IMR-90 (cell line): Measurements from ENCODE around the gene FTCDNL1. TPM values are rescaled to one million over a fixed set of nuclear protein-coding genes. Genes with fewer than 3 reads are reported as not detected.

ENCODE experiments used
- ATAC-seq: fragments of 200-7000 bp; cut with Tn5 transposase; 2 replicates; pipeline ENCODE4 v1.9.1; 2020; ENCODE audit warnings: low read depth, mild to moderate bottlenecking, moderate library complexity
- BruUV-seq: library from RNA; stranded (reverse); fragments of 400-500 nt; replicated peaks from 2 replicates; lab custom pipeline; 2021; lab: Mats Ljungman, UMichigan
- CTCF ChIA-PET: fragments of 300-600 bp; formaldehyde crosslinking; extraction: SDS; loops from one replicate; lab custom pipeline; 2021; ENCODE audit warnings: antibody characterized with exemption; lab: Yijun Ruan, JAX
- POLR2A ChIA-PET: fragments of 300-600 bp; sonication (Branson Sonifier 250); formaldehyde crosslinking; loops from one replicate; lab custom pipeline; 2022; ENCODE audit warnings: antibody characterized with exemption; ENCODE audit not compliant: unreplicated experiment; lab: Charles Lee
- DNase-seq: peaks from one replicate; pipeline ENCODE4 v3.0.0; 2013
- H2AFZ ChIP-seq: replicated peaks from 2 replicates; pipeline ENCODE3; 2013; ENCODE audit warnings: low read length, mild to moderate bottlenecking; ENCODE audit not compliant: poor library complexity
- H2AK5ac ChIP-seq: 2 replicates; pipeline ENCODE4 v1.6.1; 2013; ENCODE audit warnings: low read depth, low read length, inconsistent platforms
- H2AK9ac ChIP-seq: replicated peaks from 2 replicates; pipeline ENCODE3; 2013; ENCODE audit warnings: mild to moderate bottlenecking, low read depth, low read length, moderate library complexity; ENCODE audit not compliant: poor library complexity
- H2BK120ac ChIP-seq: 2 replicates; pipeline ENCODE4 v1.6.1; 2013; ENCODE audit warnings: low read depth, low read length, inconsistent platforms
- H2BK15ac ChIP-seq: 3 replicates; pipeline ENCODE4 v1.6.1; 2013; ENCODE audit warnings: low read depth, low read length, inconsistent platforms
- H2BK20ac ChIP-seq: 2 replicates; pipeline ENCODE4 v1.6.1; 2013; ENCODE audit warnings: low read depth, mild to moderate bottlenecking, inconsistent platforms, low read length, moderate library complexity
- H2BK5ac ChIP-seq: 2 replicates; pipeline ENCODE4 v1.6.1; 2013; ENCODE audit warnings: mild to moderate bottlenecking, low read depth, low read length, inconsistent platforms; ENCODE audit not compliant: poor library complexity, severe bottlenecking
- H3K14ac ChIP-seq: replicated peaks from 2 replicates; pipeline ENCODE4 v1.6.1; 2013; ENCODE audit warnings: low read depth, low read length, inconsistent platforms
- H3K18ac ChIP-seq: 2 replicates; pipeline ENCODE4 v1.6.1; 2013; ENCODE audit warnings: low read depth, low read length, control low read depth
- H3K23ac ChIP-seq: 2 replicates; pipeline ENCODE4 v1.6.1; 2013; ENCODE audit warnings: low read depth, low read length, inconsistent platforms
- H3K27ac ChIP-seq: 2 replicates; pipeline ENCODE4 v1.5.1; 2013; ENCODE audit warnings: mild to moderate bottlenecking, control low read depth, low read length; ENCODE audit not compliant: insufficient read depth
- H3K27me3 ChIP-seq: 2 replicates; pipeline ENCODE4 v1.6.1; 2013; ENCODE audit warnings: low read length; ENCODE audit not compliant: control insufficient read depth, insufficient read depth
- H3K36me3 ChIP-seq: 2 replicates; pipeline ENCODE4 v1.6.1; 2013; ENCODE audit warnings: low read length, mixed read lengths; ENCODE audit not compliant: control insufficient read depth, insufficient read depth
- H3K4ac ChIP-seq: 2 replicates; pipeline ENCODE4 v1.6.1; 2013; ENCODE audit warnings: low read depth, low read length, inconsistent platforms
- H3K4me1 ChIP-seq: 2 replicates; pipeline ENCODE4 v1.6.1; 2013; ENCODE audit warnings: low read length, mixed read lengths; ENCODE audit not compliant: control insufficient read depth, insufficient read depth
- H3K4me2 ChIP-seq: 2 replicates; pipeline ENCODE4 v1.6.1; 2013; ENCODE audit warnings: low read depth, mild to moderate bottlenecking, control low read depth, low read length, moderate library complexity
- H3K4me3 ChIP-seq: 2 replicates; pipeline ENCODE4 v1.5.1; 2013; ENCODE audit warnings: low read depth, mild to moderate bottlenecking, control low read depth, low read length, moderate library complexity; ENCODE audit not compliant: insufficient read depth
- H3K56ac ChIP-seq: 2 replicates; pipeline ENCODE4 v1.6.1; 2013; ENCODE audit warnings: low read length, inconsistent platforms; ENCODE audit not compliant: insufficient read depth; ENCODE audit errors: extremely low read depth
- H3K79me1 ChIP-seq, 2 experiments: 2 replicates each; pipeline ENCODE4 v1.6.1; 2013; ENCODE audit warnings: low read length in 2 of 2, inconsistent platforms in 1 of 2, low read depth in 1 of 2
- H3K9ac ChIP-seq: 2 replicates; pipeline ENCODE4 v1.6.1; 2013; ENCODE audit warnings: low read depth, low read length, control low read depth
- H3K9me1 ChIP-seq: 2 replicates; pipeline ENCODE4 v1.6.1; 2013; ENCODE audit warnings: low read length, inconsistent platforms; ENCODE audit not compliant: insufficient read depth
- H3K9me3 ChIP-seq: 2 replicates; pipeline ENCODE4 v1.6.1; 2013; ENCODE audit warnings: low read length; ENCODE audit not compliant: control insufficient read depth, insufficient read depth
- H4K20me1 ChIP-seq: 2 replicates; pipeline ENCODE4 v1.6.1; 2013; ENCODE audit warnings: low read length, inconsistent platforms; ENCODE audit not compliant: insufficient read depth
- H4K5ac ChIP-seq: 2 replicates; pipeline ENCODE4 v1.6.1; 2013; ENCODE audit warnings: mild to moderate bottlenecking, low read depth, low read length, control low read depth
- H4K8ac ChIP-seq, 2 experiments: 2 replicates each; pipeline ENCODE4 v1.6.1; 2013; ENCODE audit warnings: low read depth in 2 of 2, low read length in 2 of 2, control low read depth in 1 of 2, inconsistent platforms in 1 of 2
- H4K91ac ChIP-seq: 2 replicates; pipeline ENCODE4 v1.6.1; 2013; ENCODE audit warnings: low read depth, low read length, inconsistent platforms; ENCODE audit not compliant: insufficient read depth
- CEBPB ChIP-seq: IDR thresholded peaks from 2 replicates; pipeline ENCODE4 v1.6.1; 2012; ENCODE audit warnings: low read depth, low read length, improper control_type of control experiment
- CHD1 ChIP-seq: IDR thresholded peaks from 2 replicates; pipeline ENCODE4 v1.6.1; 2012; ENCODE audit warnings: low read depth, low read length, improper control_type of control experiment
- CTCF ChIP-seq: conservative IDR thresholded peaks from 2 replicates; pipeline ENCODE4 v1.5.1; 2012; ENCODE audit warnings: mild to moderate bottlenecking, low read depth, low read length, improper control_type of control experiment
- FOS ChIP-seq: fragments of 150-350 bp; IDR thresholded peaks from 2 replicates; pipeline ENCODE4 v1.6.1; 2016; ENCODE audit warnings: low read depth, low read length
- MAZ ChIP-seq: IDR thresholded peaks from 2 replicates; pipeline ENCODE4 v1.6.1; 2012; ENCODE audit warnings: low read depth, mild to moderate bottlenecking, low read length, improper control_type of control experiment, moderate library complexity, borderline replicate concordance
- MXI1 ChIP-seq: IDR thresholded peaks from 2 replicates; pipeline ENCODE4 v1.6.1; 2012; ENCODE audit warnings: low read depth, mild to moderate bottlenecking, low read length, moderate library complexity, borderline replicate concordance
- NFE2L2 ChIP-seq: fragments of 150-350 bp; IDR thresholded peaks from 2 replicates; pipeline ENCODE4 v1.6.1; 2016; ENCODE audit warnings: low read depth, mild to moderate bottlenecking, low read length
- POLR2A ChIP-seq: IDR thresholded peaks from 2 replicates; pipeline ENCODE4 v1.6.1; 2012; ENCODE audit warnings: mild to moderate bottlenecking, low read depth, low read length
- RAD21 ChIP-seq: IDR thresholded peaks from 2 replicates; pipeline ENCODE4 v1.6.1; 2012; ENCODE audit warnings: low read length, improper control_type of control experiment
- RCOR1 ChIP-seq: IDR thresholded peaks from 2 replicates; pipeline ENCODE4 v1.6.1; 2012; ENCODE audit warnings: mild to moderate bottlenecking, low read length, improper control_type of control experiment; ENCODE audit not compliant: insufficient replicate concordance
- RFX5 ChIP-seq: IDR thresholded peaks from 2 replicates; pipeline ENCODE4 v1.8.0; 2012; ENCODE audit warnings: low read depth, mild to moderate bottlenecking, low read length, moderate library complexity
- SMC3 ChIP-seq: fragments of 150-350 bp; IDR thresholded peaks from 2 replicates; pipeline ENCODE4 v1.6.1; 2016; ENCODE audit warnings: low read depth, mild to moderate bottlenecking, antibody characterized with exemption, low read length, moderate library complexity
- USF2 ChIP-seq: fragments of 150-350 bp; IDR thresholded peaks from 2 replicates; pipeline ENCODE4 v1.6.1; 2017; ENCODE audit warnings: mild to moderate bottlenecking, antibody characterized with exemption, low read length, low read depth
- WGBS, 2 experiments: methylation state at CpG; one replicate each; pipeline versions ENCODE4 v1.1.5 to v1.1.7; 2013; ENCODE audit warnings: missing lambda C conversion rate in 2 of 2; ENCODE audit not compliant: insufficient read length in 1 of 2; ENCODE audit errors: extremely low coverage in 2 of 2; 5-methylcytosine and 5-hydroxymethylcytosine counted together
- dilution Hi-C: fragments of 300-500 bp; cut with HindIII; formaldehyde crosslinking; loops from one replicate; pipeline ENCODE4 v1.14.3; 2018; ENCODE audit warnings: low sequenced_read_pairs; ENCODE audit not compliant: unreplicated experiment
- in situ Hi-C: fragments of 300-500 bp; cut with MboI; formaldehyde crosslinking; loops from 3 replicates; pipeline ENCODE4 v1.14.3; 2019; ENCODE audit warnings: low sequenced_read_pairs, inconsistent platforms, mixed read lengths
- intact Hi-C: fragments of 100-400 bp; cut with micrococcal nuclease; formaldehyde crosslinking; loops from 2 replicates; pipeline ENCODE4 v1.10.0; 2022
- polyA plus RNA-seq, 3 experiments: library from polyadenylated mRNA; depleted of rRNA; stranded (reverse); fragments of >200 nt; gene quantifications; 2 replicates each; pipeline ENCODE4 v1.2.3, GENCODE V29; 2012; ENCODE audit warnings: low replicate concordance in 1 of 3
- total RNA-seq: library from RNA; depleted of rRNA; stranded (reverse); fragments of >200 nt; gene quantifications from 2 replicates; pipeline ENCODE4 v1.2.3, GENCODE V29; 2012
- TF ChIP-seq, protein P1 (sequence below): fragments of 150-350 bp; IDR thresholded peaks from 2 replicates; pipeline ENCODE4 v1.6.1; 2016; ENCODE audit warnings: low read depth, mild to moderate bottlenecking, low read length, moderate library complexity, borderline replicate concordance

Gene FTCDNL1
- total and polyA plus RNA-seq, 2 of the 4 experiments (the other 2 are of a cell fraction): 0.18 to 0.21 TPM

GRCh38 chr2:199810422-199811171, 40.4 kb downstream of the FTCDNL1 start:
- H3K4me2 ChIP-seq: peak overlapping the region; percentile 70
- intact Hi-C loops: no loop called here
- 31% methylated on average over 2 of the region's 7 CpGs; no CpG with 5 or more reads in 1 of the 2 experiments for WGBS, 2 experiments
- H3K9me1 ChIP-seq: no peaks in the 10 kb centered on the region; the same call in 1 of the 2 replicates
- in situ Hi-C loops: no loop called here
- H3K36me3 ChIP-seq: no peaks in the 10 kb centered on the region
- CTCF ChIA-PET: interaction anchor here (1.6 kb wide), 1 partner anchor 18 kb away, joined by 3 read pairs; no protein-coding TSS in a partner anchor
- no peak overlapping the region for H3K14ac ChIP-seq
- no TSS peak for BruUV-seq
- dilution Hi-C loops: no loop called here
- H2AFZ ChIP-seq: no peak overlapping the region
- peak overlapping the region; percentile 5; the same call in 1 of the 2 replicates for H4K5ac ChIP-seq
- peak overlapping the region in 1 of 2 experiments; percentile 19; a peak in 1 of 4 replicates for H4K8ac ChIP-seq
- peaks cover 13% of the 10 kb centered on the region; the same call in 1 of the 2 replicates for H3K4me1 ChIP-seq
- 0 out of 2 replicates have a peak overlapping the region, but pooled peaks have one; percentile 29 for H3K4ac ChIP-seq
- POLR2A ChIA-PET: no interaction called here
- peak overlapping the region; percentile 81; the same call in 1 of the 2 replicates for H3K18ac ChIP-seq
- no peaks in the 10 kb centered on the region for H4K20me1 ChIP-seq
- DNase-seq: peak; percentile 36
- H3K4me3 ChIP-seq: no peak overlapping the region
- no peak overlapping the region for H3K23ac ChIP-seq
- no peak overlapping the region for H3K56ac ChIP-seq
- 0 out of 2 replicates have a peak overlapping the region, but pooled peaks have one; percentile 59 for H2BK120ac ChIP-seq
- 0 out of 2 replicates have a peak overlapping the region, but pooled peaks have one; percentile 19 for H4K91ac ChIP-seq
- peak overlapping the region; percentile 38; the same call in 2 of the 3 replicates for H2BK15ac ChIP-seq
- no peaks in the 10 kb centered on the region for H3K27me3 ChIP-seq
- H2AK9ac ChIP-seq: no peak overlapping the region
- ATAC-seq: no peak
- H2AK5ac ChIP-seq: no peak overlapping the region
- no peaks in the 10 kb centered on the region for H3K79me1 ChIP-seq
- peak overlapping the region; percentile 80; the same call in 1 of the 2 replicates for H3K27ac ChIP-seq
- H3K9ac ChIP-seq: no peak overlapping the region
- H2BK20ac ChIP-seq: no peak overlapping the region
- H2BK5ac ChIP-seq: no peak overlapping the region
- peaks cover 3% of the 10 kb centered on the region; the same call in 1 of the 2 replicates for H3K9me3 ChIP-seq
- no peak for TF ChIP-seq CHD1
- TF ChIP-seq, protein P1, sequence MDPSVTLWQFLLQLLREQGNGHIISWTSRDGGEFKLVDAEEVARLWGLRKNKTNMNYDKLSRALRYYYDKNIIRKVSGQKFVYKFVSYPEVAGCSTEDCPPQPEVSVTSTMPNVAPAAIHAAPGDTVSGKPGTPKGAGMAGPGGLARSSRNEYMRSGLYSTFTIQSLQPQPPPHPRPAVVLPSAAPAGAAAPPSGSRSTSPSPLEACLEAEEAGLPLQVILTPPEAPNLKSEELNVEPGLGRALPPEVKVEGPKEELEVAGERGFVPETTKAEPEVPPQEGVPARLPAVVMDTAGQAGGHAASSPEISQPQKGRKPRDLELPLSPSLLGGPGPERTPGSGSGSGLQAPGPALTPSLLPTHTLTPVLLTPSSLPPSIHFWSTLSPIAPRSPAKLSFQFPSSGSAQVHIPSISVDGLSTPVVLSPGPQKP: no peak
- no peak for TF ChIP-seq CEBPB
- TF ChIP-seq SMC3: no peak
- TF ChIP-seq POLR2A: no peak
- no peak for TF ChIP-seq NFE2L2
- no peak for TF ChIP-seq CTCF
- no peak for TF ChIP-seq FOS
- no peak for TF ChIP-seq MAZ
- TF ChIP-seq USF2: no peak
- TF ChIP-seq RFX5: no peak
- TF ChIP-seq RCOR1: no peak
- no peak for TF ChIP-seq MXI1
- TF ChIP-seq RAD21: no peak
